Neural cell (in vitro differentiated cells): Measurements from ENCODE around the gene FKBP1B. TPM values are rescaled to one million over a fixed set of nuclear protein-coding genes. Genes with fewer than 3 reads are reported as not detected.

ENCODE experiments used
- H2AFZ ChIP-seq: fragments of 200-600, 300-800 bp; sonication (generic), shearing (Covaris generic); 2 replicates; pipeline ENCODE4 v1.6.0; 2014; ENCODE audit warnings: low read depth, mild to moderate bottlenecking, antibody characterized with exemption, low read length, moderate library complexity
- H3F3A ChIP-seq: fragments of 200-600 bp; shearing (Covaris generic); 2 replicates; pipeline ENCODE4 v1.6.1; 2016; ENCODE audit warnings: mild to moderate bottlenecking, moderate library complexity, mixed read lengths, antibody characterized with exemption, low read length; ENCODE audit not compliant: insufficient read depth, poor library complexity, severe bottlenecking
- H3K27ac ChIP-seq: fragments of 200-600, 300-800 bp; sonication (generic), shearing (Covaris generic); 2 replicates; pipeline ENCODE4 v1.5.1; 2014; ENCODE audit warnings: mild to moderate bottlenecking, low read length, moderate library complexity
- H3K27me3 ChIP-seq: fragments of 300-800, 200-600 bp; sonication (generic), shearing (Covaris generic); 2 replicates; pipeline ENCODE4 v1.6.0; 2014; ENCODE audit warnings: mild to moderate bottlenecking, low read depth, low read length, moderate library complexity; ENCODE audit not compliant: insufficient read depth
- H3K36me3 ChIP-seq: fragments of 300-800, 200-600 bp; sonication (generic), shearing (Covaris generic); 2 replicates; pipeline ENCODE4 v1.5.1; 2014; ENCODE audit warnings: mild to moderate bottlenecking, antibody characterized with exemption, low read length, moderate library complexity; ENCODE audit not compliant: insufficient read depth
- H3K4me2 ChIP-seq: fragments of 300-800, 200-600 bp; sonication (generic), shearing (Covaris generic); 2 replicates; pipeline ENCODE4 v1.6.0; 2014; ENCODE audit warnings: mild to moderate bottlenecking, low read length
- H3K4me3 ChIP-seq: fragments of 300-800, 200-600 bp; sonication (generic), shearing (Covaris generic); 2 replicates; pipeline ENCODE4 v1.5.1; 2014; ENCODE audit warnings: mild to moderate bottlenecking, low read length, moderate library complexity
- H3K79me2 ChIP-seq: fragments of 200-600 bp; shearing (Covaris generic); replicated peaks from 2 replicates; pipeline ENCODE4 v1.6.0; 2014; ENCODE audit warnings: mild to moderate bottlenecking, low read length, moderate library complexity; ENCODE audit not compliant: insufficient read depth
- H3K9ac ChIP-seq: fragments of 300-800, 200-600 bp; sonication (generic), shearing (Covaris generic); 2 replicates; pipeline ENCODE4 v1.6.1; 2016; ENCODE audit warnings: mild to moderate bottlenecking, low read length, mixed read lengths
- H3K9me2 ChIP-seq: fragments of 200-600 bp; shearing (Covaris generic); 2 replicates; pipeline ENCODE4 v1.6.1; 2016; ENCODE audit warnings: mild to moderate bottlenecking, low read length, mixed read lengths; ENCODE audit not compliant: insufficient read depth
- H3K9me3 ChIP-seq: fragments of 200-600, 300-800 bp; sonication (generic), shearing (Covaris generic); 2 replicates; pipeline ENCODE4 v1.6.1; 2016; ENCODE audit warnings: mild to moderate bottlenecking, mixed run types, low read length, moderate library complexity, mixed read lengths
- H4K20me1 ChIP-seq: fragments of 200-600 bp; shearing (Covaris generic); 2 replicates; pipeline ENCODE4 v1.6.1; 2016; ENCODE audit warnings: mild to moderate bottlenecking, mixed run types; ENCODE audit not compliant: insufficient read depth
- EP300 ChIP-seq: fragments of 450-650 bp; conservative IDR thresholded peaks from 2 replicates; pipeline ENCODE4 v1.6.1; 2014; ENCODE audit warnings: antibody characterized with exemption, mild to moderate bottlenecking, moderate library complexity; ENCODE audit not compliant: poor library complexity, severe bottlenecking
- EZH2 ChIP-seq: fragments of 200-600, 300-800 bp; shearing (Covaris generic), sonication (generic); IDR thresholded peaks from 2 replicates; pipeline ENCODE4 v1.6.1; 2014; ENCODE audit warnings: antibody characterized with exemption, low read length, borderline replicate concordance, mild to moderate bottlenecking; ENCODE audit not compliant: insufficient read depth, poor library complexity, severe bottlenecking
- MXI1 ChIP-seq: fragments of 450-650 bp; conservative IDR thresholded peaks from 2 replicates; pipeline ENCODE4 v1.6.1; 2014; ENCODE audit warnings: antibody characterized with exemption, mild to moderate bottlenecking; ENCODE audit not compliant: poor library complexity, severe bottlenecking
- POLR2AphosphoS5 ChIP-seq: IDR thresholded peaks from 2 replicates; pipeline ENCODE4 v1.6.1; 2012
- RAD21 ChIP-seq: fragments of 450-650 bp; conservative IDR thresholded peaks from 2 replicates; pipeline ENCODE4 v1.6.1; 2014; ENCODE audit warnings: antibody characterized with exemption, mild to moderate bottlenecking, moderate library complexity
- REST ChIP-seq: IDR thresholded peaks from 2 replicates; pipeline ENCODE4 v1.6.1; 2012; ENCODE audit warnings: borderline replicate concordance
- SMC3 ChIP-seq: fragments of 450-650 bp; conservative IDR thresholded peaks from 2 replicates; pipeline ENCODE4 v1.6.1; 2014; ENCODE audit warnings: antibody characterized with exemption, mild to moderate bottlenecking, moderate library complexity; ENCODE audit not compliant: poor library complexity
- TAF1 ChIP-seq: IDR thresholded peaks from 2 replicates; pipeline ENCODE4 v1.6.1; 2012; ENCODE audit warnings: low read depth
- polyA plus RNA-seq: library from polyadenylated mRNA; depleted of rRNA; stranded (reverse); fragments of >200 nt; gene quantifications from 2 replicates; pipeline ENCODE4 v1.2.3, GENCODE V29; 2014
- TF ChIP-seq, protein P1 (sequence below): fragments of 450-650 bp; IDR thresholded peaks from 2 replicates; pipeline ENCODE4 v1.5.1; 2014; ENCODE audit warnings: antibody characterized with exemption, mild to moderate bottlenecking, moderate library complexity; ENCODE audit not compliant: poor library complexity, severe bottlenecking

FKBP1B gene
- polyA plus RNA-seq, 1 donor from 2014 or later: 154 TPM

DNA sequence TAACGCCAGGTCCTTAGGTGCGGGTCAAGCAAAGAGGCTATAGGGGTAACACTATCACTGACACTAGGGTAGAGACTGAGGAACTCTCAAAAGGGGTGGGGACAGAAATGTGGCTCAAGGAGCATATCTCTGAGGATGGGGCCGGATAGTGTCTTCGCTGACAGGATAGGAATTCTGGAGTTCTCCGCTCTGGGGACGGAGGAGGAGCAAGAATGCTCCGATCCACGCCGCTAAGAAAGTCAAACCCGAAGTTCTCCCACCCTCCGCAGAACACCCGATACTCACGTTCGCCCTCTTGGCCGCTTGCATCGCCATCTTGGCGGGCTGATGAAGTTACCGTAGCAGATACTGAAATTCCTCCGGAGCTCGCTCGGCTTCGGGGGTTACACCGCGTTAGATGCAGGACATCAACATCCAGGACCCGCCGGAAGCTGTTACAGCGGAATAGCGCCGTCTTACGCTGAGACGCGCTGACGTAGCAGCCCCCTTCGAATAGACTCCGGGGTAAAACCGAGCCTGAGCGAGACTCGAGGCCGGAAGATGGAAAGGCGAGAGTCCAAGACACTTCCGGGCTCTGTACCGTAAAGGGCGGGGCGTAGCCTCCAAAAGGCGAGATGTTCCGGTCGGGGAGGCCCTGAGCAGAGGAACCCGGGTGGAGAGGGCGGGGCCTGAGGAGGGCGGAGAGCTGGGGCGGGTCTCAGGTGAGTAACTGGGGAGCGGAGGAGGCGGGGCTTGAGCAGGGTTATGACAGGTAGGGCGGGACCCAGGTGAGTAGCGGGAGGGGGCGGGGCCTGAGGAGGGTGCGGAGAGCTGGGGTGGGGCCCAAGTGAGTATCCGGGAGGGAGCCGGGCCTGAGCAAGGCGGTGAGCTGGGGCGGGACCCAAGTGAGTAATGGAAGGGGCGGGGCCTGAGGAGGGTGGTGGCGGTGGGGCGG is 26.6 kb downstream of the FKBP1B start, which contains the start of gene SF3B6:
Gene SF3B6 (minus strand): TSS at position 412 of the 934 bp plus-strand sequence. CDS start 97 bp downstream, at position 315.
- H3K79me2 ChIP-seq: peaks cover 19% of the 10 kb centered on the region
- H3K9me2 ChIP-seq: no peaks in the 10 kb centered on the region
- TF ChIP-seq REST (peak; percentile 81), MXI1 (peak; percentile 86), EZH2 (no peak), POLR2AphosphoS5 (peak; percentile 88), TAF1 (peak; percentile 63), RAD21 (peak; percentile 48), EP300 (peak; percentile 82), SMC3 (peak; percentile 59)
- TF ChIP-seq, protein P1, sequence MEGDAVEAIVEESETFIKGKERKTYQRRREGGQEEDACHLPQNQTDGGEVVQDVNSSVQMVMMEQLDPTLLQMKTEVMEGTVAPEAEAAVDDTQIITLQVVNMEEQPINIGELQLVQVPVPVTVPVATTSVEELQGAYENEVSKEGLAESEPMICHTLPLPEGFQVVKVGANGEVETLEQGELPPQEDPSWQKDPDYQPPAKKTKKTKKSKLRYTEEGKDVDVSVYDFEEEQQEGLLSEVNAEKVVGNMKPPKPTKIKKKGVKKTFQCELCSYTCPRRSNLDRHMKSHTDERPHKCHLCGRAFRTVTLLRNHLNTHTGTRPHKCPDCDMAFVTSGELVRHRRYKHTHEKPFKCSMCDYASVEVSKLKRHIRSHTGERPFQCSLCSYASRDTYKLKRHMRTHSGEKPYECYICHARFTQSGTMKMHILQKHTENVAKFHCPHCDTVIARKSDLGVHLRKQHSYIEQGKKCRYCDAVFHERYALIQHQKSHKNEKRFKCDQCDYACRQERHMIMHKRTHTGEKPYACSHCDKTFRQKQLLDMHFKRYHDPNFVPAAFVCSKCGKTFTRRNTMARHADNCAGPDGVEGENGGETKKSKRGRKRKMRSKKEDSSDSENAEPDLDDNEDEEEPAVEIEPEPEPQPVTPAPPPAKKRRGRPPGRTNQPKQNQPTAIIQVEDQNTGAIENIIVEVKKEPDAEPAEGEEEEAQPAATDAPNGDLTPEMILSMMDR: peak; percentile 27
- no peaks in the 10 kb centered on the region for H3K9me3 ChIP-seq
- H3K36me3 ChIP-seq: no peaks in the 10 kb centered on the region
- H2AFZ ChIP-seq: peak within 1 kb of the TSS; percentile 89
- H3K4me2 ChIP-seq: peak within 1 kb of the TSS; percentile 76
- H3F3A ChIP-seq: no peaks in the 10 kb centered on the region
- no peaks in the 10 kb centered on the region for H3K27me3 ChIP-seq
- H3K27ac ChIP-seq: peak within 1 kb of the TSS; percentile 81
- H3K9ac ChIP-seq: peak within 1 kb of the TSS; percentile 79
- H4K20me1 ChIP-seq: no peaks in the 10 kb centered on the region
- peak within 1 kb of the TSS; percentile 83 for H3K4me3 ChIP-seq

DNA sequence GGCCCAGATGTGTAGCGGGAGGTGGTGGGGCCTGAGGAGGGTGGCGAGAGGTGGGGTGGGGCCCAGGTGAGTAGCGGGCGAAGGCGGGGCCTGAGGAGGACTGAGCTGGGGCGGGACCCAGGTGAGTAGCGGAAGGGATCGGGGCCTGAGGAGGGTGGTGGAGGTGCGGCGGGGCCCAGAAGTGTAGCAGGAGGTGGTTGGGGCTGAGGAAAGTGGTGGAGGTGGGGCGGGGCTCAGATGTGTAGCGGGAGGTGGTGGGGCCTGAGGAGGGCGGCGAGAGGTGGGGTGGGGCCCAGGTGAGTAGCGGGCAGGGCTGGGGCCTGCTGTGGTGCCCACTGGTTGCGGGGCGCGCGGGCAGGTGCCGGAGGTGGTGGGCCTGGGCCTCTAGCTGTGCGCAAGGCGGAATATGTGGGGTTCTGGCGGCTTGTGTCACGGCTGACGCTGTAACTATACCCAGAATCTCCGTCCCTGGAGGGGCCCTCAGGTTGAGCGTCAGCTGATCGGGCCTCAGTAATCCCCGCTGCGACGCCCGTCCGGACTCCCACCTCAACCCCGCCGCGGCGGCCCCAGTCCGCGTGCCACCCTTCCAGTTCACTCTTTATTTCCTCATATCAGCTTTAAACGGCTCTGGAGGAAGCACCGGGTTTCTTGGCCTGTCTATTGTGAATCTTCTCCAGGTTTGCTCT is 27.5 kb downstream of the FKBP1B start:
- TF ChIP-seq MXI1: peak; percentile 19
- TF ChIP-seq RAD21: no peak
- Histone ChIP-seq H3K27me3 (no peaks in the 10 kb centered on the region), H3K79me2 (peaks cover 19% of the 10 kb centered on the region), H3K4me3 (peak overlapping the region; percentile 83), H3K4me2 (peak overlapping the region; percentile 76), H3K9me3 (no peaks in the 10 kb centered on the region), H3F3A (no peaks in the 10 kb centered on the region), H3K9ac (peak overlapping the region; percentile 79), H3K36me3 (no peaks in the 10 kb centered on the region), H2AFZ (peak overlapping the region; percentile 89), H3K9me2 (no peaks in the 10 kb centered on the region), H3K27ac (peak overlapping the region; percentile 81), H4K20me1 (no peaks in the 10 kb centered on the region)
